GM11168 (cell line): ENCODE measurements around the gene EPHB1.
"Not testable (repeated sequence)": the region's sequence is repeated elsewhere in the genome, so short reads cannot be mapped to it uniquely, and the experiment has no call there.

ENCODE experiments used
- in situ Hi-C: fragments of 300-500 bp; cut with MboI; formaldehyde crosslinking; loops from one replicate; pipeline ENCODE4 v1.12.0; 2022; ENCODE audit warnings: low sequenced_read_pairs; ENCODE audit not compliant: unreplicated experiment

The EPHB1 gene

DNA sequence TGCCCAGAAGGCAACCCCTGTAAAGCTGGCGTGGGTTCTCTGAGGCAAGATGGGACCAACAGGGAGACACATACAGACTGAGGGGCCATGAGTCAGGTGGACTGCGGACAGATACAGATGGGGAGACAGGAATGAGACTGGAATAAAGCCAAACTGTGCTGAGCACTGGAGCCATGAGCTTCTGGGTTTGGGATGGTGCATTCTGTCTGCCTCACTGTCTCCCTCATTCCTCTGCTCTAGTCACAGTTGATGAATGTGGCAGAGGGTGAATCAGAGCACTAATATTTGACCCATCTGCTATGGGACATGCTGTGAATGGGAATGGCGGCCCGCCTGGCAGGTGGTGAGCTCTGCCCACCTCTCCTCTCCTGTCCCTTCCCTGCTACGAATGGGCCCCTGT lies 262.9 kb downstream of the EPHB1 start:
- in situ Hi-C loops: no loop called here

DNA sequence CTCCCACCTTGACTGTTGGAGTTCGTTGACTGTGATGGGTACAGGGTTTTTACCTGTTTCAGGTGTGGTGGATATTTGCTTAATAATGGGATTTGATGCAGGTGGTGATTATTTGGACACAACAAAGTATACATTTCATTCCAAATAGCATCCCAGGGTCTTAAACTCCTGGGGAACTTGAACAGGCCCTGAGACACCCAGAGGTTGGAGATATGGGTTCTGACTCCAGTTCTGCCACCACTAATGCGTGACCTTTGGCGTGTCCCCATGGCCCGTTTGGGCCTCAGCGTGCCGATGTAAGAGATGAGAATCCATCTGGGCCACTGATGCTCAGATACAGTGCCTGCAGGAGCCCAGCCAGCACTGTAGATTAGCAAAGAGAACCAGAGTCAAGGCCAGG lies 264.5 kb downstream of the EPHB1 start:
- in situ Hi-C loops: no loop called here

DNA sequence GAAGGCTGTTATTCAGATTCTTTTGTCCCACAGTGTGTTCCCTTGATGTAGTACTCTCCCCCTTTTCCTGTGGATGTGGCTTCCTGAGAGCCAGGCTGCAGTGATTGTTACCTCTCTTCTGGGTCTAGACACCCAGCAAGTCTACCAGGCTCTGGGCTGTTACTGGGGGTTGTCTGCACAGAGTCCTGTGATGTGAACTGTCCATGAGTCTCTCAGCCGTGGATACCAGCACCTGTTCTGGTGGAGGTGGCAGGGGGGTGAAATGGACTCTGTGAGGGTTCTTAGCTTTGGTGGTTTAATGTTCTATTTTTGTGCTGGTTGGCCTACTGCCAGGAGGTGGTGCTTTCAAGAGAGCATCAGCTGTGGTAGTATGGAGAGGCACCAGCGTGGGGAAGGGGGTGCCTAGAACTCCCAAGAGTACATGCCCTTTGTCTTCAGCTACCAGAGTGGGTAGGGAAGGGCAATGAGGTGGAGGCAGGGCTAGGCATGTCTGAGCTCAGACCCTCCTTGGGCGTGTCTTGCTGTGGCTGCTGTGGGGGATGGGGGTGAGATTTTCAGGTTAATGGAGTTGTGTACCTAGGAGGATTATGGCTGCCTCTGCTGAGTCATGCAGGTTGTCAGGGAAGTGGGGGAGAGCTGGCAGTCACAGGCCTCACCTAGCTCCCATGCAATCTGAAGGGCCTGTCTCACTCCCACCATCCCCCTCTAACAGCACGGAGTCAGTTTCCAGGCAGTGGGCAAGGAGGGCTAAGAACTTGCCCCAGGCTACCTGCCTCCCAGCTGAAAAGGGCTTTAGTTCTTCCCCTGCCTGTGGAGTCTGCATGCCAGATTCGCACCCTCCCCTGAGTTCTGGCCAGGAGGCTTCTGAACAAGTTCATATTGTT lies 272.0 kb downstream of the EPHB1 start:
- in situ Hi-C loops: not testable (repeated sequence)

DNA sequence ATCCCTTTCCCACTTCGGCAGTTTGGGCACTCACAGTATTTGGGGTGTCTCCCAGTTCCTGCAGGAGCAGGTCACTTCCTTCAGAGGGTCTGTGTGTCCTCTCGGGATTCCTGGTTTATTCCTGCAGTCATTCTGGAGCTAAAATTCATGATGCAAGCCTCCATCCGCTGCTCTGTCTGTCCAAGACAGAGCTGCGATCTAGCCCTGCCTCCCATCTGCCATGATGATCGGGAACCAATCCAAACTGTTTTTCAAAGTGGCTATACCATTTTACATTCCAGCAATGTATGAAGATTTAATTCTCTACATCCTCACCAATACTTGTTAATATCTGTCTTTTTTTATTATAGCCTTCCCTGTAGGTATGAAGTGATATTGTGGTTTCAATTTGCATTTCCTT lies 273.0 kb downstream of the EPHB1 start:
- in situ Hi-C loops: no loop called here

DNA sequence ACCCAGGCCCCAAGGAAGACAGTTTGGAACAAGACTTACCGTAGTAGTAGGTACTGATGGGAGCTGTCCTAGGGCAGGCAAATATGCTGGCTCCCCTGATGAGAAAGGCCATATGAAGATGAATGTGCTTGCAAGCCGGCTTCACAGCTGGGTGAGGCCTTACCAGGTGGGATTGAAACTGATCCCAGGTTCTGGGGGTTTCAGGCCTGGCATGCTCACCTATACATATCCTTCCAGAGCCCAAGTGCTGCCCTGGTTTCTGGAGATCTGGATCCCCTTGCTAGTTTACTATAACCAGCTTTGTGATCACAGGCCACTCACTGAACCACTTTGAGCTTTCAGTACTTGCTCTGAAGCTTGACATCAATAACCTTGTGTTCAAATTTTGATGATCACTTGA lies 274.3 kb downstream of the EPHB1 start:
- in situ Hi-C loops: no loop called here

DNA sequence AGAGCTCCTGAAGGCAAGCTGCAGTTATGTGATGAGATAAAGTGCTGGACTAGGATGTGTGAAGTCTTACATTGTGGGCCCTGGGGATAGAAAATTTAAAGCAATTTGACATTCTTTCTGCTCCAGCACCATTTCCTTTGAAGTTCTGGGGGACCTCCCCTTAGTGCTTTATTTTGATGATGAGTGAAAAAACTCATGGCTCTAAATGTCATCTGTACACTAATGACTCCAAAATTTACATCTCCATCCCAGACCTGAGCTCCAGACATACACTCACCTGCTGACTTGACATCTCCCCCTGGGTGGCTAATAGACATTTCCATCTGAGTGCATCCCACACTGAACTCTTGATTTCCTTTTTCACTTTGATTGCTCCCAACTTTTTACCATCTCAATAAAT lies 276.4 kb downstream of the EPHB1 start:
- in situ Hi-C loops: no loop called here

DNA sequence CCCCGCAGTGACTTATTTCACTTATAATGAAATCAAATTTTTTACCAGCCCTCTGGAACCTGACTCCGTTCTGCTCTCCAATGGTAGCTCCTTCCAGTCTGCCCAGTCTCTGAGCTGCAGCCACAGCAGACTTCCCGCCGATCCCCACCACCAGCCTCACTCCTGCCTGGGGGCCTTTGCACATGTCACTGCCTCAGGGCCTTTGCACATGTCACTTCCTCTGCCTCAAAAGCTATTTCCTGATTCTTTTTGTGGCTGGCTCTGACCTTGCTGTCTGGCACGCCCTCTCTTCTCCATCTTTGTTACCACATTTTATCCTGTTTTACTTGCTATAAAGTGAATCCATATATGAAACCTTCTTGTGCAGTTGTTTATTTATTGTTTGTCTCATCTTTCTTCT lies 277.4 kb downstream of the EPHB1 start:
- in situ Hi-C loops: no loop called here

DNA sequence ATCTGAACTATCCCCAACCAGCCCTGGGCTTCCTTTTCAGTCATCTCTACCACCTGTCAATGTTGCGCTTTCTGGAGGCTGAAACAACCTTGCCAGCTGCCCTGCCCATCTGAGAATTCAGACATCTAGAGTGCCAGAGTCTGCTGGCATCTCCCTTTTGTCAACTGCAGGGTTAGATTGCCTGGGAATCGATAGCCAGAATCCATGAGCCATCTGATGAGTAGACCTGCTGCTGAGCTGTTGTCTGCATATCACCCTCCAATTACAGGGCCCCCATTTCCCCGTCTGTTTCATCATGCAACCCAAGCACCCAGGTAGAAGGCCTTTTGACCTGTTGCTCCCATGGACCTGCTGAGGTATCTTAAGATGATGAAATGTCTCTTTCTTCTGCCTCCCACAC lies 280.1 kb downstream of the EPHB1 start:
- in situ Hi-C loops: no loop called here

DNA sequence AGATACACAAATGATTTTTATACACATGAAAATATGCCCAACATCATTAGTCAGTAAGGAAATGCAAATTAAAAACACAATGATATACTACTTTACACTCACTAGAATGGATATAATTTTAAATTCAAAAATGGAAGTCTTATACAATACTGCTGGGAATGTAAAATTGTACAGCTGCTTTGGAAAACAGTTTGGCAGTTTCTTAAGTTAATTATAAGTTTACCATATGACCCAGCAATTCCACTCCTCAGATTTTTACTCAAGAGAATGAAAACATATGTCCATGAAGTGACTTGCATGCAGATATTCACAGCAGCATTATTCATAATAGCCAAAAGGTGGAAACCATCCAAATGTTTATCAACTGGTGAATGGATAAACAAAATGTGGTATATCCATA lies 281.3 kb downstream of the EPHB1 start:
- in situ Hi-C loops: no loop called here

DNA sequence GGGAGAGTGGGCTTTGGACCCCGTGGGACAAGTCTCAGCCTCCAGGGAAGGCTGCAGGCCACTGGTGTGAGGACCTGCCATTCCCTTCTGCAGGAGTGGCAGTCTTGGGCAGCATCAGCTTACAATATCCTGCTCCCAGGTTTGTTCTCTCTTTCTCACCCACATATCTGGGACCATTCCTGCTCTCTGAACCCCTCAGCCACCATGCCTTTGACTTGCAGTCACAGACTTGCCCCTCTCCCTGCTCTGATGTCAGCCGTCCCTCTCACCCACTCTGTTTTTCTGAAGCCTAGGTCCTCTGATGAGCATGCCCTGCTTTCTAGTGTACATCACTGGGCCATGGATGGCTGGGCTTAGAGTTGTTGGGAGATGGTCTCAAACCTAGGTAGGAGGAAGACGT lies 282.1 kb downstream of the EPHB1 start:
- in situ Hi-C loops: no loop called here

DNA sequence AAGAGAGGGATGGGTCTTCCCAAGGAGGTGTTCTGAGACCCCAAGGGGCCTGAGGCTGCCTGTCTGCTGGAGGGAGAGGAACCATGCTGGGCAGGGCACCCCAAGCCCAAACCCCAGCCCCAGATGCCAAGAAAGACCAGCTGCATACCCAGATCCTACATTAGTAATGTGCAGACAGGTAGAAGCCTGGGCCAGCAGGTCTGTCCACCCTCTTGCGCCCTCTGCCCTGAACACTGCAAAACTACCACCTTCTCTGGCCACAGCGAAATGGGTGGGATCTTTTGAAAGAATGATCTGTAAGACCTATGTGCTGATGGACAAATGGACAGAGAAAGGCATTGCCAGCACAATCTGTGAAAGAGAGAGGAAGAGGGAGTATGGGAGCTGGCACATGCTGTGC lies 283.2 kb downstream of the EPHB1 start:
- in situ Hi-C loops: no loop called here

DNA sequence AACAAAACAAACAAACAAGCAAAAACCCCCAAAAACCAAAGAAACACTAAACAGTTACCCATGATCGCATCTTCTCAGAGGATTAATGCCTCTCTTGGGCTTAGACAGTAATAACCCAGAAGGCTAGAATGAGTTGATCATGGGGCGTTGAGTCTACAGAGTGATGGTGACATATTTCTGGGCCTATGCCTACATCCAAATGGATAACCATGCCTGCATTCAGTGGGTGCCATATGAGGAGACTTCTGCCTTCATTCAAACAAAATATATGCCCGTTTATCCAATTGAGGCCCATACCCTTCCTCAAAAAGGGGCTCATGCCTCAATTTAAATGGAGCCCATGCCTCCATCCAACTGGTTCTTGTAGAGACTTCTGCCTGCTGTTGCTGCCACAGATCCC lies 284.0 kb downstream of the EPHB1 start:
- in situ Hi-C loops: no loop called here

DNA sequence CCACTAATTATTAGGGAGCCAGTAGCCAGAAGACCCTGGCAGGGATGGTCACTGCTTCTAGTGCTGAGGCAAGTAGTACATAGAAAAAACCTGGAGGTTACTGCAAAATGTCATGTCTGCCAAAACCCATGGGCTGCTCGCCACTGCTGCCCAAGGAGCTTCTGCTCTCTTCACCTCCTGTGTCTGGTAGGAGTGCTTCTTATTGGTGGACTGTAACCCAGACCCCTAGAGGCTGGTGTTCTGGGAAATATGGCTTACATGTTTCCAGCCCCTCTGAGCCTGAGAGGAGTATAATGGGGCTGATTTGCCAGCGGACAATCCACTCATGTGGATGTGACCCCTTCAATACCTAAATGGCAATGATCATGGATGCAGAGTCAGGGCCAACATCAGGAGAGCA lies 286.4 kb downstream of the EPHB1 start:
- in situ Hi-C loops: no loop called here

DNA sequence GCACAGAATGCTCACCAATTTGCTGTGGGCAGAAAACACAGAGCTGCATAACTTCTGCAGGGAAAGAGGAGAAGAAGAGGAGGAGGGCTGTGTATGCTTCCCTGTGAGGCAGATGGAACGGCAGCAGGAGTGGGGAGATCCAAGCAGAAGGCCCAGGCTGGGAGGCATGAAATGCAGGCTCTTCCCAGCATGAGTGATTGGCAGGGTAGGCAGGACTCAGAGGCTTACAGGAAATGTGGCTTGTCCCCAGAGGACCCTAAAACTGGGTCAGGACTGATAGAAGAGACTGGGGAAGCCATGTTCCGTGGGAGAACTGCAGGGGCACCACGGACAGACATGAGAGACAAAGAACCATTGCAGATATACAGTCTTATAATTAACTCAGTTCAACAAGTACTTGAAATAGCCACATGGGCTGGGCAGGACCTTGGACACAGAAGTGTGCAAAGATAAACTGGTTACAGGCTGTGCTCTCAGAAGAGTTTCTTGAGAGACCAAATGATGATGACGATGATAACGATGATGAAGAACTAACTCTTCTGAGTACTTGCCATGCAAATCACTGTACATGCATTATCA lies 286.9 kb downstream of the EPHB1 start:
- in situ Hi-C loops: no loop called here

DNA sequence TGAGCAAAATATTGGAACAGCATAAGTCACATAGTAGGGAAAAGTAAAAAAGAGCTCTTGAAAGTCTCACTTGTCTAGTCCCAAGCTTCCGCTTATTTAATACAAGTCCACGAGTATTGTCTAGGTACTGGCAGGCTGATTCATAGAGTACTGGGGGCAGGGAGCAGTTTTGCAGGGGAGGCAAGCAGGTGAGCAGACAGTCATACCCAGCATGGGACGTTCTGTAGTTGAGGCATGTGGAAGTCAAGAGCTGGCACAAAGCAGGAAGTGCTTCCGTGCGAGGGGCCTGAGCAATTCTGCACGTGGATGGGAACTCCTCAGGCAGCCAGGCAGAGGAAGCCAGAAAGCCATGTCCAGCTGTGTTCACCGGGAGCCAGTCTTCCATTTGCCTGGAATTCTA lies 287.6 kb downstream of the EPHB1 start:
- in situ Hi-C loops: no loop called here

DNA sequence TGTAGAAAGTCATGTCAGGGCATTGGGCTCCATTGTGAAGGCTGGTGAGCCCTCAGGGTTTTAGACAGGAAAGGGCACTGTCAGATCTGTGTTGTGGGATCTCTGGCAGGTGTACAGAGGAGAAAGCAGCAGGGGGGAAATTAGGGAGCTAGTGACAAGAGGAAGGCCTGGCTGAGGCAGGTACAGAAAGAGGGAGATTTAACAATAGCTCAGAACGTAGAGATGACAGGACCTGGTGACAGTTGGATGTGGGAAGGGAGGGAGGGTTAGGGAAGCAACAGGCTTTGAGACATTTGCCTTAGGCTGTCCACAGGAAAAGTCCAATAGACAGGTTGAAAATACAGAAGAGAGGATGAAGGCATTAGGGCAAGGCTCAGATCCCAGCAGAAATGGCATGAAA lies 288.1 kb downstream of the EPHB1 start:
- in situ Hi-C loops: no loop called here

DNA sequence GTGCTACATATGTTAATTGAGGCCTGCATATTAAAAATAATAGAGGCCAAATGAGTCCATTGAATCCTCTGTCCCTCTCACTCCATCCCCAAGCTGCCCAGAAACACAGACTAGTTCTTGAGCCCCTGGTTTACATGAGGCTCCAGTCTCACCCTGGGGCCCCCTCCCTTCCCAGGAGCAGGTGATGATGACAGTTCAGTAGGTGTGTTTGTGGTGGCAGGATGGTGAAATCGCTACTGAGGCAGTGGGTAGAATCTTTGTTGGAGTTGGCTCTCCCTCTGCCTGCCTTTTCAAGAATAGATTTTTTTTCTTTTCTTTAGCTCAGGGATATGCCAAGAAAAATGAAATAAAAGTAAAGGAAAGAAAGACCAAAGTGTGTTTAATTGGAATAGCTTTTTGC lies 288.7 kb downstream of the EPHB1 start:
- in situ Hi-C loops: no loop called here

DNA sequence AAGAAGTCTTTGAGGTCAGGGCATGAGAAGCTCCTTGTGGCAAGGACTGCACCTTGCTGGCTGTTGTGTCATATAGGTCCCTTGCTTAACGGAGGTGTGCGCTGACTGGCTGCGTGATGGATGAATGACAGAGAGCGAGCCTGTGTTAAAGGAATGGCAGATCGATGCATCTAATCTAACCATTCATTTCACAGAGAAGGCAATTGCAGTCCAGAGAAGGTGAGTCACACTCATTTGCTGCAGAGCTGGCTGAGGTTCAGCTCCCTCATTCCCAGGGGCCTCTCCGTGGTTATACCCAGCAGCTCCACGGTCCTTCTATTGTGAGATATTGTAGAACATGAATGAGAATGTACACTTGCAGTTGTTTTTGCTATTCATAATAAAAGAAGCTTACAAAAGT lies 289.3 kb downstream of the EPHB1 start:
- in situ Hi-C loops: no loop called here

DNA sequence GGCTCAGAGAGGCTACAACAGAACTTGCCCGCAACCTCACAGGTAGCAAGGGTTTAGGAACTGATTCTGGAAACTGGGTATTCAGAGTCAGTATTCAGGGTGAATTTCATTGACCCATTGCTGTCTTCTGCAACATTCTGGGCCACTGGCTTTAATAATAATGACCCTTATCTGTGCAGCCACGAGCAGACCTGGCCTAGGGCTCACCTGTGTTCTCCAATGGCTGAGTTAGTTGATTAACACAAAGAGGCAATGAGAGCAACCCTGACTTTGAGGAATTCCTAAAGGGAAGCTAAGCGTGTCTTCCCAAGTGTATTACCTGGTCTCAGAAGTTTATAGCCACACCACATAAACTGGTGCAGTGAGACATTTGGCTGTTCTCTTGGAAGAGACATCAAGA lies 289.9 kb downstream of the EPHB1 start:
- in situ Hi-C loops: no loop called here

DNA sequence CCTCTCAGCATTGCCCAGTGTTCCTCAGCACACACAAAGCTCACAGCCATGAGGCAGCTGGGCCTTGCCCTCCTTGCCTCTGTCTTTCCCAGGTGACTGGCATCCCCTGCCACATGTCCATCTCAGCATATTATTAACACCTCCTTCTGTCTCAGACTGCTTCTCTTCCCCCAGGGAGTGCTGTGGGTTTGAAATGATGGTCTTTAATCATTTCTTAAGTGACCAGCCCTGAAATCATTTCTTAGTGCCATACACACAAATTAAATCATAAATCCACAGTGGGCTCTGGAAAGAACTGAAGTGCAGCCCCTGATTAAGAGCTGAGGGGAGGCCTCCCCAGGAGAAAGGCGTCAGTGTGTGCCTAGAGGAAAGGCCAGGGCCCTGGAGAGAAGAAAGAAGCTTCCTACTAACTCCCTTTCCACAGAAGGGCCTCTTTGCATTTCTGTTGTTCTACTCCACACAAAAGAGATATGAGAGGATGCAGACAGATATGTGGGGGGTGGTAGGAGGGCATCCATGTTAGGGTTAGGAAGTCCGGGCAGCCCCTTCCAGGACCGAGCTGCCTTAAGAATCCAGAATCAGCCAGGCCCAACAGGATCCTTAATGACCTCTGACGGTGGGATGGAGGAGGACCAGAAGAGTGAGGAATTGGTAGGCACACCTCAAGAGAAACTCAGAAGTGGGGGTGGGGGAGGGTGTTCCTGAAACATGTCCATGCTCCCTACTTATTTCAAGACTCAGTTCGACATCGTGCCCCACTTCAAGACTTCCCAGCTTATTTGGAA lies 290.8 kb downstream of the EPHB1 start:
- in situ Hi-C loops: no loop called here

DNA sequence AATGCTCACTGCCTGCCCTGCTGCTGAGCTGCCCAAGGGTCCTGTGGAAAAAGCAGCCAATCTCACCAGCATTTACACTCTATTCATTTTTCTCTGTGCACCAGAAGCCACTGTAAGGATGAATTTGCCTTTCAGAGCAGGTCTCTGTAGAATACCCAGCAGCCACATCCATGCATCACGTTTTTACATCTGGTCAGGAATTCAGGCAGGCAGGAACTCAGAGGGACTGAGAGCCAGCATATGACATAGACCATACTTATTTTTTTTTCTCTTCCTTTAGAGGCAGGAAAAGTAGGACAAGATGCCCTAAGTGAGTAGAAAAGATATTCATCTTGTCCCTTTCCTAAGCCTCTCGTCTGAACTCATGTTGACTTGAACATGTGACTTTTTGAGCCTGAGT lies 292.7 kb downstream of the EPHB1 start:
- in situ Hi-C loops: no loop called here
